SK-N-SH (cell line): ENCODE data around the gene RNF212. TPM values are rescaled to one million over a fixed set of nuclear protein-coding genes. Genes with fewer than 3 reads are reported as not detected.

Experiments
- CTCF ChIA-PET: fragments of 300-600, 350-600 bp; formaldehyde crosslinking; extraction: SDS; loops from one replicate; lab custom pipeline; 2021; lab: Yijun Ruan, JAX
- POLR2A ChIA-PET: fragments of 350-600 bp; sonication (Branson Sonifier 250); formaldehyde crosslinking; extraction: SDS; loops from one replicate; lab custom pipeline; 2020; ENCODE audit warnings: antibody characterized with exemption, inconsistent platforms; lab: Yijun Ruan, JAX
- DNase-seq: peaks from one replicate; pipeline ENCODE4 v3.0.0; 2012
- H2AFZ ChIP-seq: fragments of 200-600 bp; sonication (generic); 2 replicates; pipeline ENCODE4 v1.8.1; 2016; ENCODE audit warnings: antibody characterized with exemption, mild to moderate bottlenecking, low read depth
- H3F3A ChIP-seq: fragments of 200-600 bp; sonication (generic); replicated peaks from 2 replicates; pipeline ENCODE3; 2016; ENCODE audit warnings: antibody characterized with exemption, mild to moderate bottlenecking; ENCODE audit not compliant: insufficient read depth
- H3K27ac ChIP-seq, 2 experiments: fragments of 200-500 bp in 1 of 2; fragments of 200-600 bp in 1 of 2; sonication (Bioruptor generic) in 1 of 2; sonication (generic), shearing (Covaris generic) in 1 of 2; 2 replicates each; pipeline versions ENCODE4 v1.5.1 to v1.6.1; 2014 to 2016; ENCODE audit warnings: low read depth in 2 of 2, inconsistent platforms in 1 of 2, low read length in 1 of 2, mild to moderate bottlenecking in 1 of 2, mixed read lengths in 1 of 2
- H3K27me3 ChIP-seq: fragments of 200-600 bp; sonication (generic), shearing (Covaris generic); 2 replicates; pipeline ENCODE4 v1.6.1; 2016; ENCODE audit warnings: mixed run types; ENCODE audit not compliant: insufficient read depth
- H3K36me3 ChIP-seq, 2 experiments: fragments of 200-500 bp in 1 of 2; fragments of 200-600 bp in 1 of 2; sonication (Bioruptor generic) in 1 of 2; sonication (generic) in 1 of 2; replicated peaks in 1 of 2; 2 replicates each; pipeline versions ENCODE3 to v1.5.1; 2014 to 2016; ENCODE audit warnings: low read length in 1 of 2, mild to moderate bottlenecking in 1 of 2; ENCODE audit not compliant: insufficient read depth in 2 of 2, control insufficient read depth in 1 of 2
- H3K4me1 ChIP-seq, 2 experiments: fragments of 200-500 bp in 1 of 2; fragments of 200-600 bp in 1 of 2; sonication (Bioruptor generic) in 1 of 2; sonication (generic), shearing (Covaris generic) in 1 of 2; 2 replicates each; pipeline versions ENCODE4 v1.5.1 to v1.6.1; 2014 to 2016; ENCODE audit warnings: low read depth in 1 of 2, low read length in 1 of 2, mixed run types in 1 of 2; ENCODE audit not compliant: insufficient read depth in 2 of 2, control insufficient read depth in 1 of 2
- H3K4me2 ChIP-seq: fragments of 200-600 bp; sonication (generic), shearing (Covaris generic); 2 replicates; pipeline ENCODE4 v1.6.1; 2017; ENCODE audit warnings: mixed run types
- H3K4me3 ChIP-seq, 2 experiments: fragments of 200-500 bp in 1 of 2; fragments of 200-600 bp in 1 of 2; sonication (Bioruptor generic) in 1 of 2; sonication (generic), shearing (Covaris generic) in 1 of 2; 2 replicates each; pipeline versions ENCODE4 v1.5.1 to v1.8.1; 2014 to 2016; ENCODE audit warnings: low read depth in 2 of 2, inconsistent platforms in 1 of 2, low read length in 1 of 2, mild to moderate bottlenecking in 1 of 2, mixed read lengths in 1 of 2, moderate library complexity in 1 of 2
- H3K79me2 ChIP-seq: fragments of 200-600 bp; sonication (generic); 2 replicates; pipeline ENCODE4 v1.8.1; 2017; ENCODE audit warnings: mild to moderate bottlenecking; ENCODE audit not compliant: insufficient read depth
- H3K9ac ChIP-seq: fragments of 200-600 bp; sonication (generic); 2 replicates; pipeline ENCODE4 v1.6.1; 2017; ENCODE audit warnings: mixed run types
- H3K9me2 ChIP-seq: fragments of 200-600 bp; sonication (generic); 2 replicates; pipeline ENCODE4 v1.6.1; 2017; ENCODE audit warnings: mixed run types
- H3K9me3 ChIP-seq: fragments of 200-600 bp; sonication (generic); 2 replicates; pipeline ENCODE4 v1.6.1; 2017; ENCODE audit warnings: mixed run types, mild to moderate bottlenecking, moderate library complexity
- H4K20me1 ChIP-seq: fragments of 200-600 bp; sonication (generic); 2 replicates; pipeline ENCODE4 v1.6.1; 2017; ENCODE audit warnings: mild to moderate bottlenecking, mixed run types; ENCODE audit not compliant: insufficient read depth
- CHD2 ChIP-seq: fragments of 150-350 bp; IDR thresholded peaks from 2 replicates; pipeline ENCODE4 v1.6.1; 2018; ENCODE audit warnings: low read length; ENCODE audit not compliant: partially characterized antibody
- CTCF ChIP-seq: fragments of 200-600 bp; sonication (generic); IDR thresholded peaks from 2 replicates; pipeline ENCODE4 v1.6.1; 2017; ENCODE audit warnings: antibody characterized with exemption, mild to moderate bottlenecking, moderate library complexity
- EP300 ChIP-seq, 2 experiments: IDR thresholded peaks; 2 replicates each; pipeline versions ENCODE4 v1.4.0 to v1.6.1; 2012; ENCODE audit warnings: borderline replicate concordance in 1 of 2, low read depth in 1 of 2, low read length in 1 of 2
- FOSL2 ChIP-seq: IDR thresholded peaks from 2 replicates; pipeline ENCODE4 v1.4.0; 2012; ENCODE audit warnings: low read depth, mild to moderate bottlenecking, moderate library complexity, borderline replicate concordance
- FOXJ3 ChIP-seq: sonication (generic); formaldehyde crosslinking; IDR thresholded peaks from 2 replicates; pipeline ENCODE4 v1.5.1; 2020; ENCODE audit warnings: mild to moderate bottlenecking, missing genetic modification reagents
- FOXM1 ChIP-seq: IDR thresholded peaks from 2 replicates; pipeline ENCODE4 v1.4.0; 2012; ENCODE audit warnings: low read depth, mild to moderate bottlenecking
- GATA2 ChIP-seq: sonication (generic); formaldehyde crosslinking; IDR thresholded peaks from 2 replicates; pipeline ENCODE4 v1.5.0; 2020; ENCODE audit warnings: mild to moderate bottlenecking, missing genetic modification reagents
- JUND ChIP-seq: IDR thresholded peaks from 2 replicates; pipeline ENCODE4 v1.4.0; 2012
- NFIC ChIP-seq: IDR thresholded peaks from 2 replicates; pipeline ENCODE4 v1.4.0; 2012; ENCODE audit warnings: borderline replicate concordance
- NRF1 ChIP-seq: IDR thresholded peaks from 2 replicates; pipeline ENCODE4 v1.6.1; 2012; ENCODE audit warnings: low read depth, mild to moderate bottlenecking, low read length
- PBX3 ChIP-seq: IDR thresholded peaks from 2 replicates; pipeline ENCODE4; 2012
- POLR2AphosphoS5 ChIP-seq: IDR thresholded peaks from 2 replicates; pipeline ENCODE4 v1.6.1; 2012; ENCODE audit warnings: low read depth, low read length
- RAD21 ChIP-seq: IDR thresholded peaks from 2 replicates; pipeline ENCODE4 v1.6.1; 2012; ENCODE audit warnings: mild to moderate bottlenecking, low read length
- RCOR1 ChIP-seq: fragments of 150-350 bp; IDR thresholded peaks from 2 replicates; pipeline ENCODE4 v1.6.1; 2017; ENCODE audit warnings: antibody characterized with exemption, low read length
- RXRA ChIP-seq: IDR thresholded peaks from 2 replicates; pipeline ENCODE4 v1.4.0; 2012; ENCODE audit warnings: low read depth, mild to moderate bottlenecking, borderline replicate concordance
- TAF1 ChIP-seq: IDR thresholded peaks from 2 replicates; pipeline ENCODE4 v1.6.1; 2012; ENCODE audit warnings: low read depth, mild to moderate bottlenecking, low read length, moderate library complexity, borderline replicate concordance
- TEAD4 ChIP-seq: IDR thresholded peaks from 2 replicates; pipeline ENCODE4 v1.4.0; 2012; ENCODE audit warnings: mild to moderate bottlenecking, borderline replicate concordance; ENCODE audit not compliant: insufficient read depth
- USF2 ChIP-seq: fragments of 150-350 bp; IDR thresholded peaks from 2 replicates; pipeline ENCODE4 v1.6.1; 2017; ENCODE audit warnings: antibody characterized with exemption, low read length, low read depth, borderline replicate concordance
- YY1 ChIP-seq: IDR thresholded peaks from 2 replicates; pipeline ENCODE4 v1.4.0; 2012; ENCODE audit warnings: low read depth, mild to moderate bottlenecking
- ZBTB33 ChIP-seq: IDR thresholded peaks from 2 replicates; pipeline ENCODE4 v1.4.0; 2012; ENCODE audit warnings: low read depth, borderline replicate concordance
- WGBS: methylation state at CpG from one replicate; pipeline ENCODE4 v1.1.6; 2017; ENCODE audit warnings: low lambda C conversion rate; 5-methylcytosine and 5-hydroxymethylcytosine counted together
- polyA plus RNA-seq, 3 experiments: library from polyadenylated mRNA; depleted of rRNA; stranded (reverse); fragments of >200 nt; gene quantifications; 2 replicates each; pipeline ENCODE4 v1.2.3, GENCODE V29; 2012
- TF ChIP-seq, protein P1 (sequence below): IDR thresholded peaks from 2 replicates; pipeline ENCODE4 v1.4.0; 2012; ENCODE audit warnings: low read depth
- TF ChIP-seq, protein P2 (sequence below): IDR thresholded peaks from 2 replicates; pipeline ENCODE4 v1.4.0; 2012; ENCODE audit warnings: low read depth, borderline replicate concordance

Gene RNF212
- polyA plus RNA-seq, 1 of the 3 experiments (the other 2 are of a cell fraction), result 7.0 TPM

- TF ChIP-seq JUND, result no peak
- no peak for TF ChIP-seq RXRA
- no peak for TF ChIP-seq POLR2AphosphoS5
- no peak for TF ChIP-seq NRF1
- no peak for TF ChIP-seq TAF1
- TF ChIP-seq, all 33 proteins: peak for 0
- Histone ChIP-seq H4K20me1 (no peaks in the 10 kb centered on the region), H3K4me2 (no peak overlapping the region), H3K27ac (no peak overlapping the region), H3K9me2 (no peaks in the 10 kb centered on the region), H2AFZ (no peak overlapping the region), H3K4me1 (no peaks in the 10 kb centered on the region; a peak in 1 of 4 replicates), H3K79me2 (no peaks in the 10 kb centered on the region), H3K36me3 (no peaks in the 10 kb centered on the region), H3K9me3 (no peaks in the 10 kb centered on the region), H3F3A (no peaks in the 10 kb centered on the region), H3K9ac (no peak overlapping the region), H3K4me3 (no peak overlapping the region), H3K27me3 (peaks cover 61% of the 10 kb centered on the region)
- CTCF ChIA-PET, result interaction anchor here (1.0 to 1.8 kb wide), 2 partner anchors 7 to 11 kb away, joined by 3 to 4 read pairs; no protein-coding TSS in a partner anchor
- POLR2A ChIA-PET, result no interaction called here
- DNase-seq, result no peak
- WGBS, result 35% methylated on average over 9 of the region's 9 CpGs
Observed at GRCh38 chr4:1080432-1080831, 32.9 kb downstream of the RNF212 start.

DNA sequence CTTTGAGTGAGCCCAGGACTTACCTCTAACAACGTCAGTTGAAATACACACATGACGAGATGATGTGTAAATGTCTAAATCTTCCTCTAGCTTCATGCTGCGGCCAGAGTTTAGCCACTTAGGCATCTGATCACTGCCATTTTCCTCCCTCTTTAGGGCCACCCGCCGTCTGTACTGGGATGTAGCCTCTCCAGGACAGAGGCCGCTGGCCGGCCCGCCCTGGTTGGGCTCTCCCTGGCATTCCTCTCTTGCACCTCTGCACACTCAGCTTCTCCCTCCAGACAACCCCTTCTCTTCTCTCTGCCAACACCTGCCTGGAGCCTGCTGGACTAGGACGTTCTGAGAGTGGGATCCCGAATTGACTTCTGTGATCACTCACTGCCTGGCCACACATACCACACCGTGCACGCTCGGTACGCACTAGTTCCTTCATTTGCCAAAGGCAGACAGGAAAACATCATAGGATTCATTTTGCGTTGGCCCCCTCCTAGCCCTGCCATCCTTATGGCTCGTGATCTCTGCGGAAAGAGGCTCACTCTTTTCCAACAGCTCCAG is 33.6 kb downstream of the RNF212 start:
- no peak for DNase-seq
- 57% methylated on average over 17 of the region's 17 CpGs for WGBS
- no peak for TF ChIP-seq CTCF
- TF ChIP-seq NRF1, result no peak
- TF ChIP-seq EP300 (IDR thresholded peaks at IDR 0.05; ENCODE audit: borderline replicate concordance in 1 of 2, low read depth in 1 of 2, low read length in 1 of 2), result no peak
- TF ChIP-seq FOXJ3, result no peak
- TF ChIP-seq USF2, result no peak
- no peak for TF ChIP-seq RCOR1
- TF ChIP-seq GATA2 (CRISPR knock-in tag), result no peak
- TF ChIP-seq YY1, result no peak
- TF ChIP-seq FOSL2, result no peak
- no peak for TF ChIP-seq ZBTB33
- TF ChIP-seq, protein P1, sequence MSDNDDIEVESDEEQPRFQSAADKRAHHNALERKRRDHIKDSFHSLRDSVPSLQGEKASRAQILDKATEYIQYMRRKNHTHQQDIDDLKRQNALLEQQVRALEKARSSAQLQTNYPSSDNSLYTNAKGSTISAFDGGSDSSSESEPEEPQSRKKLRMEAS, result no peak
- TF ChIP-seq PBX3, result no peak
- TF ChIP-seq, protein P2, sequence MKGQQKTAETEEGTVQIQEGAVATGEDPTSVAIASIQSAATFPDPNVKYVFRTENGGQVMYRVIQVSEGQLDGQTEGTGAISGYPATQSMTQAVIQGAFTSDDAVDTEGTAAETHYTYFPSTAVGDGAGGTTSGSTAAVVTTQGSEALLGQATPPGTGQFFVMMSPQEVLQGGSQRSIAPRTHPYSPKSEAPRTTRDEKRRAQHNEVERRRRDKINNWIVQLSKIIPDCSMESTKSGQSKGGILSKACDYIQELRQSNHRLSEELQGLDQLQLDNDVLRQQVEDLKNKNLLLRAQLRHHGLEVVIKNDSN, result no peak
- TF ChIP-seq TEAD4, result no peak
- TF ChIP-seq TAF1, result no peak
- TF ChIP-seq NFIC, result no peak
- no peak for TF ChIP-seq RAD21
- TF ChIP-seq FOXM1, result no peak
- no peak for TF ChIP-seq CHD2

More for the DNA sequence above, 33.6 kb downstream of the RNF212 start:
- Histone ChIP-seq H3K4me3 (no peak overlapping the region), H3K4me1 (no peaks in the 10 kb centered on the region; a peak in 1 of 4 replicates), H3K27me3 (peaks cover 54% of the 10 kb centered on the region), H3K9me2 (no peaks in the 10 kb centered on the region), H3K27ac (no peak overlapping the region), H3K36me3 (no peaks in the 10 kb centered on the region), H4K20me1 (no peaks in the 10 kb centered on the region), H3F3A (no peaks in the 10 kb centered on the region), H3K79me2 (no peaks in the 10 kb centered on the region), H2AFZ (no peak overlapping the region), H3K9ac (no peak overlapping the region), H3K4me2 (no peak overlapping the region), H3K9me3 (no peaks in the 10 kb centered on the region)
- POLR2A ChIA-PET, result no interaction called here
- CTCF ChIA-PET, result no interaction called here
